NCI-H82 (cell line): ENCODE results near the gene PREPL.
A peak's percentile ranks its signal among the peaks of the same experiment; 100 is the strongest.
"Not testable (repeated sequence)": the region's sequence is repeated elsewhere in the genome, so short reads cannot be mapped to it uniquely, and the experiment has no call there.

Experiments used
- DNase-seq: peaks from one replicate; lab custom pipeline; 2025; lab: John Stamatoyannopoulos, UW

PREPL gene

DNA sequence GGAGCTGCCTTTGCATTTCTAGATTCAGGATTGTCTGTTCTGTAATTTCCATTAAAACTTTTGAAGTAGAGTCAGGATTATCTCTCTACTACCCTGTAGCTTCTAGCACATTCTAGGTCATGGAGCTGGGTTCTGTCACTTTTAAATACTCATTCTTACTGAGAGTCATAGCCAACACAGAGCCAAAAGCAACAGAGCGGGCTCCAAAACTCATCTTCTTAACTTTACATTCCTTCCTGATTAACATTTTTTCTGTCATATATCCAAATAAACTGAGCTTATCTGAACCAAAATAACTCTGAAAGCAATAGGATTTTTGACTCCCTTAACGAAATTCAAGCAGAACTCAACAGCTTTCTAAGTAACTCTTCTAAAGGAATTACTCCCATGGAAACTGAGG is 12.9 kb downstream of the PREPL start:
- no peak for DNase-seq

DNA sequence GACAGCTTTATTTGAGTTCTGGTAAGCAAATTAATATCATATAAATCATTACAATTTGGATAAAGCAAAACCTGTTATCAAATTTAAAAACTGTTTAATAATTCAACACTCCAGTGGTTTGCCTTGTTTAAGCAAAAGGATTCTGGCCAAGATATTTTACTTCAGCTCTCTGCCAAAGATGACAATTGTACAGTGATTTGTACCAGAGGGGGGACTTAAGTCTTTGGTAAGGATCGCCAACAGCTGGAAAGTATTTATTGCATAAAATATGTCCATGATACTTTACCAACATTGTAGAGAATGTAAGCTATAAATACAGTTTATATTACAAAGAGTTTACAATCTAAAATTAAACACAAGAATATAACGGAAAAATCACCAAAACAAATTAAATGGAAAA is 13.8 kb downstream of the PREPL start:
- no peak for DNase-seq

- DNase-seq = peak; percentile 53
These were observed 18.4 kb downstream of the PREPL start for GRCh38 chr2:44342854-44343253.

GRCh38 chr2:44335806-44336538 is 25.3 kb downstream of the PREPL start:
- no peak for DNase-seq

DNA sequence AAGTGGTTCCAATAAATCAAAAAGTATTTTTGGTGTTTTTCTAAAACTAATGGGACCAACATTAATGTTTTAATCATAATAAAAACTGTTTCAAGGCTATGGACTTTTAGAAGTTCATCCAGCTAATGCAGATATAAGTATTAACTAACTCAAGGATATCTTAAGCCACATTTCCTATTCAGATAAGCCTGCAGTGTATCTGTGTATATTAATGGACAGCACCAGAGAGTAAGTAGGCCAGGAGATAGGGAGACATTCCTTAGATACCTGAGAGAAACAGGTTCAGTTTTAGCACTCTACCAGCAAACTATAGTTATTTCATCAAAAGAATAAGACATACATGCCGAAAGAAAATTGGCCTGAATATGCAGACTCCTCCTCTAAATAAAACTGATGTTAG is 27.3 kb downstream of the PREPL start:
- no peak for DNase-seq

DNA sequence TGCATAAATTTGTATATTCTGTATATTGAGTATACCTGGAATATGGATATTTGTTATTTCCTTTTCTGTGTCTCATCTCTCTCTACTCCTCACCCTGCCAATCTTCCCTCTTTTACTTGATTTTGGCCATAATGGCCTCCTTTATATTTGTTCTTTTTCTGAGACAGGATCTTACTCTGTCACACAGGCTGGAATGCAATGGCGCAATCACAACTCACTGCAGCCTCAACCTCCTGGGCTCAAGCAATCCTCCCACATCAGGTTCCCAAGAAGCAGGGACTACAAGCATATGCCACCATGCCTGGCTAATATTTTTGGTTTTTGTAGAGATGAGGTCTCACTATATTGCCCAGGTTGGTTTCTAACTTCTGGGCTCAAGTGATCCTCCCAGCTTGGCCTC is 30.5 kb downstream of the PREPL start:
- no peak for DNase-seq

GRCh38 chr2:44329343-44329742 is 32.0 kb downstream of the PREPL start:
- no peak for DNase-seq

DNA sequence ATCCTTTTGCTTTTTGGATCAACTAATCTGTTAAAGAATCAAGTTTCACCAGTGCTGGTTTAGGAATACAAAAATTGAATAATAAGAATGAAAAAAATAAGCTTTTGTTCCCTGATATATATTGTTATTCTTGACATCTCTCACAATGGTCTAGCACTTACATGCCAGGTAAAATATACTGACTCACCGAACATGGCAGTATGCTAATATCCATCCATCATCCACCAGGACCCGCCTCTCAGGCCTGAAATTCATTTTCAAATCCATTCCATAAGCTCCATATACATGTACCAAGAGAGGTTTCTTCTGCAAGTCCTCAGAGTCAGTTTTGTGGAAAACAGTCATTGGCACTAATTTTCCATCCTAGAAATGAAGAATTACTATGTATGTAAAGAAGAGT is 32.5 kb downstream of the PREPL start:
- DNase-seq = no peak

DNA sequence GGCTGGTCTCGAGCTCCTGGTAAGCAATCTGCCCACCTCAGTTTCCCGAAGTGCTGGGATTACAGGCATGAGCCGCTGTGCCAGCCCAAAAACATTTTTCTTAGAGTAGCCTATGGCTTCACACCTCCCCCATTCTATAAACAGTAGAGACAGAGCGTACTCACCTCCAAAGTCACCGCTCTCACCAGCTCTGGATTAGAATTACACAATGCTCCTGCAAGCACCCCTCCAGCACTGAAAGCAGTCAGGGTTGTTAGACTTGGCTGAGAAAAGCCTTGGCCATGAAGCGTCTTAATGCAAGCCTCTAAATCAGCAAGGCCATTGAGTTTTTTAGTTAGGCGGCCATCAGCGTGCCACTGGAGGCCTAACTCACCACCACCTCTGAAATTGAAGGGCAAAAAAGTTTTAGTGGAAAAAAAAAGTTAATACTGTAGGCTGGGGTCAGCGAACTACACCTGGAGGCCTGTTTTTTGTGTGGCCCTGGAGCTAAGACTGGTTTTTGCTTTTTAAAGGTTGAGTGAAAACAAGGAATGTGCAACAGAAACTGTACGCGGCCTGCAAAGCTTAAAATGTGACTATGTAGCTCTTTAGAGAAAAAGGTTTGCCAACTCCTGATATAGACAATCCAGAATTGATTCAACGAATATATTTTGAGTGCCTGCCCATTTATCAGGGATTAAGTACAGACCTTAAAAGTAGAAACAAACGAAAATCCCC is 34.6 kb downstream of the PREPL start:
- DNase-seq = no peak

- no peak for DNase-seq
These were observed 35.4 kb downstream of the PREPL start for GRCh38 chr2:44325897-44326296.

GRCh38 chr2:44324971-44325426 is 36.3 kb downstream of the PREPL start:
- no peak for DNase-seq

GRCh38 chr2:44321360-44321759 is 39.9 kb downstream of the PREPL start:
- DNase-seq = no peak

DNA sequence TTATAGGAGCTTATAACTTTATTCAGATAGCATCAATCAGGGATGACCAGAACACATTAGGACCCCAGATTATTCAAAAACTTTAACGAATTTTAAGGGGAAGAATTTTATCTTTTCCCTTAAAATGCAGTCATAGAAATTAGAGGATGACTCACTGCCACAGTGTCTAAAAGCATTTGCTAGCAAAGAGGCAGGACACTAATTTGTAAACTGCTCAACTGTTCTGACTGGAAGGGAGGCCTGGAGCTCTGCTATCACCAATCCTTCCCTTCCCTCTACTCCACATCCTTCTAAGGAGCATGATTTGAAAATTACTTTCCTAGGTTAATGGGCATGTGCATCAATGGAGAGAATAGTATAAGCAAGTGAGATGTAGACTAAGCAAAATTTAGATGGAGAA is 40.5 kb downstream of the PREPL start:
- DNase-seq = no peak

DNA sequence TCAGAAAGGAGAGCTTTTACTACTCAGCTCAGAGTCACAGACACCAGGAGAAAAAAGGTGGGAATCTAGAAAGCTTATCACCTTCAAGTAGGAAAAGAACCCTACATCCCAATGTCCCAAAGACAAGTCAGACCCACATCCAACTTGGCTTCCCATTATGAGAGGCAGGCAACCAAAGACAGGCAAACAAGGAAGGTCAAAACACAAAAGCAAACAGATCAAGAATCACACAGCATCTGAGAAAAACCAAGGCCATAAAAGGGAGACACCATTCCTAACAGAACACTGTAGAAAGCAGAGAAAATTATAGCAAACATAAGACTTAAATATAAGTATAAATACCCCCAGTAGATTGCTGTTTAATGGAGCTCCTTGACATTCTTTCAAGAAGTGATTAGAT is 45.3 kb downstream of the PREPL start:
- no peak for DNase-seq

DNA sequence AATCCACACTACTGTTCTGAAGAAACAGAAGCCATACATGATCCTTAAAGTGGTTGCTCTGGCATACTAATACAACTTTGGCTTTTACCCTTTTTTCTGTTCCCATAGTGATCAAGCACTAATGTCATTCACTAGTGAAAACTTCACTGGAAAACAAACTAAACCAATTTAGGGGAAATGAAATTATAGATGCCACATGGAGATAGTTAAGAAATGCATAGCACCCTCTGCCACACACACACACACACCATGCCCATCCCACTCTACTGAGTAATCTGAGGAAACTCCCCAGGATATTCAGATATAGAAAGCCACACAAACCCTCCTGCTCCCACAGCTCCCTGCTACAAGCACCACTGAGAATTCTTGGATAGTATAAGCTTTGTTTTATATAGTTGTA is 46.9 kb downstream of the PREPL start:
- no peak for DNase-seq

- no peak for DNase-seq
These were observed 51.0 kb downstream of the PREPL start for GRCh38 chr2:44310287-44310686.

GRCh38 chr2:44305882-44306281 is 55.4 kb downstream of the PREPL start:
- DNase-seq = no peak

DNA sequence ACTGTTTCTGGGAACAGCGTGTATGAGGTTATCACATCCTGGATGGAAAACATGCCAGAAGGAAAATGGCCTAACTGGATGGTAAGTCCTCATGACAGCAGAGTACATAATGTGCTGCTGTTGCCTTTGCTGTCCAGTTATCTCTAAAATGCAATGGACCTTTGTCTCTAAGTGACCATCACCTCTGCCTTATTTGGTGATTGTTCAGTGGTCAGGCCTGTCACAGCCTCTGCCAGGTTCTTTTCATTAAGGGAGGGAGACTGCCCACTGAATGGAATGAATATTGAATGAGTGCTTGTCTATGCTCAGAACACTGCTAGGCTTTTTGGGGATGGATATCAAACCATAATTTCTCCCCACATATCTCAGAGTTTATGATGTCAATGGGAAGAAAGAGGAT is 57.0 kb downstream of the PREPL start:
- no peak for DNase-seq

- DNase-seq = not testable (repeated sequence)
These were observed 57.5 kb downstream of the PREPL start for GRCh38 chr2:44303766-44304165.

GRCh38 chr2:44301111-44301510 is 60.2 kb downstream of the PREPL start:
- no peak for DNase-seq

- no peak for DNase-seq
These were observed 61.7 kb downstream of the PREPL start for GRCh38 chr2:44299635-44300034.

DNA sequence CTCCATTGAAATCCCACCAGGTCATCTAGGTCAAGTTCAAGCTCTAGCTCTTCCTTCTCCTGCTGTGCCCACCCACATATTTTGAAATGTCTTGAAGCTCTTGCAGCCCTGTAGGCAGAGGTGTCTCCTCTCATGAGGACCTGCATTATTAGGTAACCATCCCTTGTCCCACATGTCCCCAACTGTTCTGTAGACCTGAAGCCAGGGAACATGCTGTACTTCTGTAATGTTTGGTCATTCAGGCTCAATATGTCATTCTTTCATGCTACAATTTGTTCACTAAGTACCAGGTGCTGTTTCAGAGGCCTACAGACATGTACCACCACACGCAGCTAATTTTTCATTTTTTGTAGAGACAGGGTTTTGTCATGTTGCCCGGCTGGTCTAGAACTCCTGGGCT is 63.9 kb downstream of the PREPL start:
- DNase-seq = no peak

- peak; percentile 51 for DNase-seq
These were observed 64.6 kb downstream of the PREPL start for GRCh38 chr2:44296653-44297052.
